Measurements from ENCODE around the gene CENPL. TPM values are rescaled to one million over a fixed set of nuclear protein-coding genes. Genes with fewer than 3 reads are reported as not detected.

CENPL gene
- total and polyA plus RNA-seq, 9 of the 15 experiments (the other 6 are each of a cell fraction or from before 2014, with no cell fraction given) = 33.0 to 52.7 (median 39.7) TPM

DNA sequence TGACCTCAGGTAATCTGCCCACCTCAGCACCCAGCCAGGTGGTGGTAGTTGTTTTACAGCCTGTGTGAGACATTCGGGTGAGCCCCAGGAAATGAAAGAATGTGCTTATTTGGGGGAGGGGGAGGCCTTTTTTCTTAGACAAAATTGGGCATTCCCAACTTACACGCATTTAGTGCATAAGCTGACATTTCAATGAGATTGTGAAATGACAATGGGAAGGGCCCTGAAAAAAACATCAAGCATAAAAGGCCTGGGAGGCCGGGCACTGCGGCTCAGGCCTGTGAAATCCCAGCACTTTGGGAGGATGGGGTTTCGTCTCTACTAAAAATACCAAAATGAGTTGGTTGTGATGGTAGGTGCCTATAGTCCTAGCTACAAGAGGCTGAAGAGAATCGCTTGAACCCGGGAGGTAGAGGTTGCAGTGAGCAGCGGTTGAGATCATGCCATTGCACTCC is 38.1 kb upstream of the CENPL start (continued):
- no peak for TF ChIP-seq SMAD1 (IDR thresholded peaks at IDR 0.05; ENCODE audit: low read depth, low read length, partially characterized antibody)
- no peak for TF ChIP-seq TAL1 (IDR thresholded peaks at IDR 0.05)
- no peak for TF ChIP-seq HDAC8 (tag; IDR thresholded peaks at IDR 0.05)
- TF ChIP-seq KLF16 (IDR thresholded peaks at IDR 0.05) = no peak
- TF ChIP-seq ELF2 (CRISPR knock-in tag; IDR thresholded peaks at IDR 0.05) = no peak
- TF ChIP-seq POLR2AphosphoS5 (IDR thresholded peaks at IDR 0.05; ENCODE audit: control insufficient read depth, insufficient read depth, low read depth, low read length) = peak; percentile 41
- no peak for TF ChIP-seq XRCC4 (IDR thresholded peaks at IDR 0.05; ENCODE audit: extremely low read depth, insufficient read depth, insufficient read length)
- no peak for TF ChIP-seq BRD9 (IDR thresholded peaks at IDR 0.05; ENCODE audit: low read depth, partially characterized antibody)
- no peak for TF ChIP-seq SAP30 (IDR thresholded peaks at IDR 0.05; ENCODE audit: borderline replicate concordance, insufficient read depth, low read depth, low read length, poor library complexity, severe bottlenecking)
- no peak for TF ChIP-seq HNRNPLL (IDR thresholded peaks at IDR 0.05; ENCODE audit: low read depth, low read length, poor library complexity, severe bottlenecking)
- 0 out of 4 replicates have a peak, but pooled peaks of 1 of the 2 experiments have one; percentile 9 for TF ChIP-seq KDM1A (IDR thresholded peaks at IDR 0.05)
- TF ChIP-seq RBM14 (IDR thresholded peaks at IDR 0.05; ENCODE audit: borderline replicate concordance, insufficient read depth, low read depth, low read length) = no peak
- no peak for TF ChIP-seq EGR1 (conservative IDR thresholded peaks at IDR 0.05)
- TF ChIP-seq PTRF (tag; IDR thresholded peaks at IDR 0.05) = no peak
- TF ChIP-seq MTF1 (CRISPR knock-in tag; IDR thresholded peaks at IDR 0.05; ENCODE audit: borderline replicate concordance) = no peak
- no peak for TF ChIP-seq DACH1 (IDR thresholded peaks at IDR 0.05; ENCODE audit: partially characterized antibody)
- TF ChIP-seq ASH1L (IDR thresholded peaks at IDR 0.05; ENCODE audit: borderline replicate concordance, low read depth, partially characterized antibody) = no peak
- TF ChIP-seq MCM3 (IDR thresholded peaks at IDR 0.05) = no peak
- no peak for TF ChIP-seq TFAM (CRISPR knock-in tag; conservative IDR thresholded peaks at IDR 0.05)
- TF ChIP-seq KLF10 (CRISPR knock-in tag; IDR thresholded peaks at IDR 0.05) = no peak
- no peak for TF ChIP-seq GABPB1 (CRISPR knock-in tag; IDR thresholded peaks at IDR 0.05)
- TF ChIP-seq SOX6 (IDR thresholded peaks at IDR 0.05) = peak; percentile 29; the same call in 1 of the 2 replicates
- 0 out of 2 replicates have a peak, but pooled peaks have one; percentile 5 for TF ChIP-seq CCAR2 (IDR thresholded peaks at IDR 0.05; ENCODE audit: low read depth, low read length)
- TF ChIP-seq NFE2 (IDR thresholded peaks at IDR 0.05; ENCODE audit: low read depth) = no peak
